Mucosa of descending colon (tissue), 3 donors: ENCODE measurements around the gene TRHDE. TPM values are rescaled to one million over a fixed set of nuclear protein-coding genes. Genes with fewer than 3 reads are reported as not detected.

Experiments
- ATAC-seq: fragments of 200-7000 bp; cut with Tn5 transposase; one replicate; pipeline ENCODE4 v1.9.1; 2020; ENCODE audit warnings: mild to moderate bottlenecking, moderate library complexity
- DNase-seq, 3 donors: peaks; one replicate each; pipeline ENCODE4 v3.0.0-alpha.2; 2020
- H3K36me3 ChIP-seq: fragments of 200-600 bp; one replicate; pipeline ENCODE4 v1.8.0; 2021; ENCODE audit warnings: low read depth, mild to moderate bottlenecking
- H3K4me1 ChIP-seq: fragments of 200-600 bp; one replicate; pipeline ENCODE4 v1.8.0; 2021; ENCODE audit warnings: low read depth, mild to moderate bottlenecking
- H3K4me3 ChIP-seq: fragments of 200-600 bp; one replicate; pipeline ENCODE4 v1.8.0; 2021; ENCODE audit warnings: mild to moderate bottlenecking
- H3K9me3 ChIP-seq: fragments of 200-600 bp; one replicate; pipeline ENCODE4 v1.8.0; 2021; ENCODE audit warnings: mild to moderate bottlenecking
- CTCF ChIP-seq: fragments of 200-600 bp; IDR thresholded peaks from one replicate; pipeline ENCODE4 v1.8.0; 2022; ENCODE audit warnings: antibody characterized with exemption, mild to moderate bottlenecking
- intact Hi-C, 2 donors: fragments of 100-400 bp; cut with DNase I in 1 of 2; cut with micrococcal nuclease in 1 of 2; formaldehyde crosslinking; loops; one replicate each; pipeline versions ENCODE4 v1.11.0 to v1.11.1; 2022; cut with DNase I, micrococcal nuclease
- total RNA-seq, 3 donors: library from RNA; stranded (reverse); fragmentation: NEBNext Ultra II Directional in 2 of 3; extraction: Animal tissue kit (Norgen Biotek cat#: 25700) in 2 of 3; gene quantifications; one replicate each; pipeline versions ENCODE4 v1.2.1 to v1.2.4, GENCODE V29; 2021 to 2023
- donor health status: DM: no; HTN: no; CAD: no; lungs with moderate emphysema.
- donor health status: DM: no; HTN: no; CAD: no.
- donor health status: DM: no; HTN: yes; CAD: no.

Gene TRHDE
- total RNA-seq, 3 donors from 2014 or later, result 4.7 to 11.2 (median 6.2) TPM

- H3K4me3 ChIP-seq, result no peak overlapping the region
- no peak for ATAC-seq
- no peak for TF ChIP-seq CTCF
- intact Hi-C loops, result no loop called here
- H3K4me1 ChIP-seq, result no peaks in the 10 kb centered on the region
- no peaks in the 10 kb centered on the region for H3K9me3 ChIP-seq
- H3K36me3 ChIP-seq, result no peaks in the 10 kb centered on the region
- no peak for DNase-seq
These were observed 10.6 kb downstream of the TRHDE start for GRCh38 chr12:72282721-72283120.

- H3K4me3 ChIP-seq, result no peak overlapping the region
- intact Hi-C loops, result no loop called here
- no peak for TF ChIP-seq CTCF
- no peaks in the 10 kb centered on the region for H3K9me3 ChIP-seq
- H3K36me3 ChIP-seq, result no peaks in the 10 kb centered on the region
- H3K4me1 ChIP-seq, result no peaks in the 10 kb centered on the region
- DNase-seq, result no peak
- ATAC-seq, result no peak
These were observed 13.7 kb downstream of the TRHDE start for GRCh38 chr12:72285861-72286260.

GRCh38 chr12:72286526-72286925 lies 14.4 kb downstream of the TRHDE start:
- Histone ChIP-seq H3K4me1 (no peaks in the 10 kb centered on the region), H3K9me3 (no peaks in the 10 kb centered on the region), H3K36me3 (no peaks in the 10 kb centered on the region), H3K4me3 (no peak overlapping the region)
- intact Hi-C loops, result no loop called here
- DNase-seq (no peak), ATAC-seq (no peak)
- TF ChIP-seq CTCF, result no peak

- no peaks in the 10 kb centered on the region for H3K9me3 ChIP-seq
- H3K4me3 ChIP-seq, result no peak overlapping the region
- no peak for ATAC-seq
- H3K36me3 ChIP-seq, result no peaks in the 10 kb centered on the region
- intact Hi-C loops, result no loop called here
- DNase-seq, result no peak
- no peaks in the 10 kb centered on the region for H3K4me1 ChIP-seq
- no peak for TF ChIP-seq CTCF
These were observed 16.3 kb downstream of the TRHDE start for GRCh38 chr12:72288436-72288835.

- no peaks in the 10 kb centered on the region for H3K9me3 ChIP-seq
- no peak for TF ChIP-seq CTCF
- H3K4me1 ChIP-seq, result no peaks in the 10 kb centered on the region
- no peak for ATAC-seq
- no peaks in the 10 kb centered on the region for H3K36me3 ChIP-seq
- no peak overlapping the region for H3K4me3 ChIP-seq
- intact Hi-C loops, result no loop called here
- DNase-seq, result no peak
These were observed 16.7 kb downstream of the TRHDE start for GRCh38 chr12:72288911-72289310.

GRCh38 chr12:72289633-72290032 lies 17.5 kb downstream of the TRHDE start:
- DNase-seq, result no peak
- Histone ChIP-seq H3K4me3 (no peak overlapping the region), H3K4me1 (no peaks in the 10 kb centered on the region), H3K36me3 (no peaks in the 10 kb centered on the region), H3K9me3 (no peaks in the 10 kb centered on the region)
- no peak for TF ChIP-seq CTCF
- ATAC-seq, result no peak
- intact Hi-C loops, result no loop called here
